HepG2 (cell line): ENCODE measurements around the gene ZMIZ1.

ENCODE experiments used
- IRF2 ChIP-seq: IDR thresholded peaks from 2 replicates; pipeline ENCODE4 v1.6.1; 2018; ENCODE audit warnings: missing genetic modification reagents, missing compliant biosample characterization
- JUN ChIP-seq: sonication (generic); formaldehyde crosslinking; IDR thresholded peaks from 2 replicates; pipeline ENCODE4 v1.4.0; 2020; ENCODE audit warnings: mild to moderate bottlenecking, missing genetic modification reagents
- MED1 ChIP-seq: sonication (generic); formaldehyde crosslinking; IDR thresholded peaks from 2 replicates; pipeline ENCODE4 v1.4.0; 2020; ENCODE audit warnings: missing genetic modification reagents
- MZF1 ChIP-seq: sonication (generic); formaldehyde crosslinking; IDR thresholded peaks from 2 replicates; pipeline ENCODE4 v1.8.1; 2023; ENCODE audit warnings: mild to moderate bottlenecking, missing genetic modification reagents, borderline replicate concordance
- ZNF281 ChIP-seq: sonication (generic); formaldehyde crosslinking; IDR thresholded peaks from 2 replicates; pipeline ENCODE4 v1.4.0; 2020; ENCODE audit warnings: missing genetic modification reagents, borderline replicate concordance
- ZNF354B ChIP-seq: sonication (generic); formaldehyde crosslinking; IDR thresholded peaks from 2 replicates; pipeline ENCODE4 v1.8.0; 2022; ENCODE audit warnings: mild to moderate bottlenecking, missing genetic modification reagents
- ZNF577 ChIP-seq: sonication (generic); formaldehyde crosslinking; IDR thresholded peaks from 2 replicates; pipeline ENCODE4 v1.4.0; 2020; ENCODE audit warnings: mild to moderate bottlenecking, low read depth, missing genetic modification reagents, borderline replicate concordance
- TF ChIP-seq, protein P1 (sequence below): sonication (generic); formaldehyde crosslinking; IDR thresholded peaks from 2 replicates; pipeline ENCODE4 v1.5.0; 2020; ENCODE audit warnings: mild to moderate bottlenecking, missing genetic modification reagents, moderate library complexity
- TF ChIP-seq, protein P2 (sequence below): sonication (generic); formaldehyde crosslinking; IDR thresholded peaks from 2 replicates; pipeline ENCODE4 v1.4.0; 2020; ENCODE audit warnings: mild to moderate bottlenecking, missing genetic modification reagents

GRCh38 chr10:79176052-79176501, 107.3 kb downstream of the ZMIZ1 start:
- TF ChIP-seq ZNF281 (CRISPR knock-in tag) (no peak), JUN (no peak), IRF2 (CRISPR knock-in tag) (no peak), MZF1 (CRISPR knock-in tag) (no peak), MED1 (no peak; the same call in 1 of the 2 replicates), ZNF577 (CRISPR knock-in tag) (no peak), ZNF354B (no peak)
- TF ChIP-seq, protein P1, sequence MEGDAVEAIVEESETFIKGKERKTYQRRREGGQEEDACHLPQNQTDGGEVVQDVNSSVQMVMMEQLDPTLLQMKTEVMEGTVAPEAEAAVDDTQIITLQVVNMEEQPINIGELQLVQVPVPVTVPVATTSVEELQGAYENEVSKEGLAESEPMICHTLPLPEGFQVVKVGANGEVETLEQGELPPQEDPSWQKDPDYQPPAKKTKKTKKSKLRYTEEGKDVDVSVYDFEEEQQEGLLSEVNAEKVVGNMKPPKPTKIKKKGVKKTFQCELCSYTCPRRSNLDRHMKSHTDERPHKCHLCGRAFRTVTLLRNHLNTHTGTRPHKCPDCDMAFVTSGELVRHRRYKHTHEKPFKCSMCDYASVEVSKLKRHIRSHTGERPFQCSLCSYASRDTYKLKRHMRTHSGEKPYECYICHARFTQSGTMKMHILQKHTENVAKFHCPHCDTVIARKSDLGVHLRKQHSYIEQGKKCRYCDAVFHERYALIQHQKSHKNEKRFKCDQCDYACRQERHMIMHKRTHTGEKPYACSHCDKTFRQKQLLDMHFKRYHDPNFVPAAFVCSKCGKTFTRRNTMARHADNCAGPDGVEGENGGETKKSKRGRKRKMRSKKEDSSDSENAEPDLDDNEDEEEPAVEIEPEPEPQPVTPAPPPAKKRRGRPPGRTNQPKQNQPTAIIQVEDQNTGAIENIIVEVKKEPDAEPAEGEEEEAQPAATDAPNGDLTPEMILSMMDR = no peak
- TF ChIP-seq, protein P2, sequence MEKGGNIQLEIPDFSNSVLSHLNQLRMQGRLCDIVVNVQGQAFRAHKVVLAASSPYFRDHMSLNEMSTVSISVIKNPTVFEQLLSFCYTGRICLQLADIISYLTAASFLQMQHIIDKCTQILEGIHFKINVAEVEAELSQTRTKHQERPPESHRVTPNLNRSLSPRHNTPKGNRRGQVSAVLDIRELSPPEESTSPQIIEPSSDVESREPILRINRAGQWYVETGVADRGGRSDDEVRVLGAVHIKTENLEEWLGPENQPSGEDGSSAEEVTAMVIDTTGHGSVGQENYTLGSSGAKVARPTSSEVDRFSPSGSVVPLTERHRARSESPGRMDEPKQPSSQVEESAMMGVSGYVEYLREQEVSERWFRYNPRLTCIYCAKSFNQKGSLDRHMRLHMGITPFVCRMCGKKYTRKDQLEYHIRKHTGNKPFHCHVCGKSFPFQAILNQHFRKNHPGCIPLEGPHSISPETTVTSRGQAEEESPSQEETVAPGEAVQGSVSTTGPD (CRISPR knock-in tag) = no peak
